Measurements from ENCODE around the gene OLIG3. TPM values are rescaled to one million over a fixed set of nuclear protein-coding genes. Genes with fewer than 3 reads are reported as not detected.

OLIG3 gene
- polyA plus RNA-seq, 1 of the 3 experiments (the other 2 are of a cell fraction): not detected

GRCh38 chr6:137487869-137488149, 6.4 kb downstream of the OLIG3 start:
- Histone ChIP-seq H3K79me2 (ENCODE audit: insufficient read depth) (no peaks in the 10 kb centered on the region), H3K36me3 (replicated peaks in 1 of 2; ENCODE audit: control insufficient read depth in 1 of 2, insufficient read depth in 2 of 2, low read length in 1 of 2) (no peaks in the 10 kb centered on the region), H3K9ac (no peak overlapping the region), H4K20me1 (ENCODE audit: insufficient read depth) (no peaks in the 10 kb centered on the region), H3K27ac (ENCODE audit: low read depth in 2 of 2, low read length in 1 of 2) (no peak overlapping the region), H3K9me2 (no peaks in the 10 kb centered on the region), H2AFZ (ENCODE audit: low read depth) (no peak overlapping the region), H3K9me3 (no peaks in the 10 kb centered on the region), H3K27me3 (ENCODE audit: insufficient read depth) (peaks cover 38% of the 10 kb centered on the region; the same call in 1 of the 2 replicates), H3K4me3 (ENCODE audit: low read depth in 2 of 2, low read length in 1 of 2) (no peak overlapping the region), H3K4me2 (no peak overlapping the region), H3K4me1 (ENCODE audit: control insufficient read depth in 1 of 2, insufficient read depth in 2 of 2, low read depth in 1 of 2, low read length in 1 of 2) (no peaks in the 10 kb centered on the region; a peak in 1 of 4 replicates), H3F3A (replicated peaks; ENCODE audit: insufficient read depth) (no peaks in the 10 kb centered on the region)
- peak; percentile 27 for DNase-seq
- TF ChIP-seq CHD2 (IDR thresholded peaks at IDR 0.05; ENCODE audit: low read length, partially characterized antibody): no peak
- no peak for TF ChIP-seq MXI1 (IDR thresholded peaks at IDR 0.05; ENCODE audit: low read depth, low read length)
- TF ChIP-seq, protein P1, sequence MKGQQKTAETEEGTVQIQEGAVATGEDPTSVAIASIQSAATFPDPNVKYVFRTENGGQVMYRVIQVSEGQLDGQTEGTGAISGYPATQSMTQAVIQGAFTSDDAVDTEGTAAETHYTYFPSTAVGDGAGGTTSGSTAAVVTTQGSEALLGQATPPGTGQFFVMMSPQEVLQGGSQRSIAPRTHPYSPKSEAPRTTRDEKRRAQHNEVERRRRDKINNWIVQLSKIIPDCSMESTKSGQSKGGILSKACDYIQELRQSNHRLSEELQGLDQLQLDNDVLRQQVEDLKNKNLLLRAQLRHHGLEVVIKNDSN (IDR thresholded peaks at IDR 0.05; ENCODE audit: borderline replicate concordance, low read depth): no peak
- TF ChIP-seq MAX (IDR thresholded peaks at IDR 0.05; ENCODE audit: low read depth): no peak
- no peak for TF ChIP-seq NFIC (IDR thresholded peaks at IDR 0.05; ENCODE audit: borderline replicate concordance)
- TF ChIP-seq NRF1 (IDR thresholded peaks at IDR 0.05; ENCODE audit: low read depth, low read length): no peak
- no peak for TF ChIP-seq TEAD4 (IDR thresholded peaks at IDR 0.05; ENCODE audit: borderline replicate concordance, insufficient read depth)
- ChIA-PET POLR2A (no interaction called here), CTCF (no interaction called here)
- 11% methylated on average over 8 of the region's 11 CpGs for WGBS (ENCODE audit: low lambda C conversion rate)

DNA sequence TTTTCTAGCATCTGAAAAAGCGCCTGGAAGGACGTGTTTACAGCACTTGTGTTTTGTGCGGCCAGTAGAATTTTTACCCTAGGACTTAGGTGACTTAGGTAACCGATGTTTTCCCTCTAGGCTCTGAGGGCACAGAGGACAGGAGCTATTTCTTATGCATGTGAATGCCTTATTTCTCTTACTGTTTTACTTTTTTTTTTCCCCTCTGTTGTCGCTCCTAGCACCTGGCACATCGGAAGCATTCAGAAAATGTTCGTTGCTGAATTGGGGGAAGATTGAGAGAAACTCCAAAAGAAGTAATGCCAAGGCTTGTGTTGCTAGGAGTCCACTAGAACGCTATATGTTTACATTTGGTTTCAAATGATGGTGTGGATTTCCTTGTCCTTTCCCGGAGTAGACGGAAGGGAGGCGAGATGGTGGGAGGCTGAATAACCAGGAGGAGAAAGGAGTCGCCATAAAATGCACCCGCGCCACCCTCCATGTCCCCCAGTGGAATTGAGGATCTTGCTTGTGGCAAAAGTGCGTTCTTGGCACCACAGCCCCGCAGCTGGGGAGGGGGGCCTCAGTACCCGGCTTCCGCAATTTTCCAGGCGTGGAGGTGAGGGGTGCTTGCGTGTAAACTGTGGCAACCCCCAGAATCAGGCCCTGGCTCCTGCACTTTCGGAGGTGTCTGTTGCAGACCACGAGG, 6.9 kb downstream of the OLIG3 start:
- Histone ChIP-seq H4K20me1 (ENCODE audit: insufficient read depth) (no peaks in the 10 kb centered on the region), H3K9me3 (no peaks in the 10 kb centered on the region), H3K27me3 (ENCODE audit: insufficient read depth) (peaks cover 34% of the 10 kb centered on the region; the same call in 1 of the 2 replicates), H3F3A (replicated peaks; ENCODE audit: insufficient read depth) (no peaks in the 10 kb centered on the region), H3K4me2 (no peak overlapping the region), H3K79me2 (ENCODE audit: insufficient read depth) (no peaks in the 10 kb centered on the region), H2AFZ (ENCODE audit: low read depth) (no peak overlapping the region), H3K9me2 (no peaks in the 10 kb centered on the region), H3K27ac (ENCODE audit: low read depth in 2 of 2, low read length in 1 of 2) (no peak overlapping the region), H3K36me3 (replicated peaks in 1 of 2; ENCODE audit: control insufficient read depth in 1 of 2, insufficient read depth in 2 of 2, low read length in 1 of 2) (no peaks in the 10 kb centered on the region), H3K4me1 (ENCODE audit: control insufficient read depth in 1 of 2, insufficient read depth in 2 of 2, low read depth in 1 of 2, low read length in 1 of 2) (no peaks in the 10 kb centered on the region; a peak in 1 of 4 replicates), H3K4me3 (ENCODE audit: low read depth in 2 of 2, low read length in 1 of 2) (no peak overlapping the region), H3K9ac (no peak overlapping the region)
- ChIA-PET CTCF (no interaction called here), POLR2A (no interaction called here)
- DNase-seq: peak; percentile 13
- TF ChIP-seq RCOR1 (IDR thresholded peaks at IDR 0.05; ENCODE audit: low read length): no peak
- TF ChIP-seq JUND (IDR thresholded peaks at IDR 0.05): no peak
- TF ChIP-seq NFIC (IDR thresholded peaks at IDR 0.05; ENCODE audit: borderline replicate concordance): no peak
- TF ChIP-seq, protein P2, sequence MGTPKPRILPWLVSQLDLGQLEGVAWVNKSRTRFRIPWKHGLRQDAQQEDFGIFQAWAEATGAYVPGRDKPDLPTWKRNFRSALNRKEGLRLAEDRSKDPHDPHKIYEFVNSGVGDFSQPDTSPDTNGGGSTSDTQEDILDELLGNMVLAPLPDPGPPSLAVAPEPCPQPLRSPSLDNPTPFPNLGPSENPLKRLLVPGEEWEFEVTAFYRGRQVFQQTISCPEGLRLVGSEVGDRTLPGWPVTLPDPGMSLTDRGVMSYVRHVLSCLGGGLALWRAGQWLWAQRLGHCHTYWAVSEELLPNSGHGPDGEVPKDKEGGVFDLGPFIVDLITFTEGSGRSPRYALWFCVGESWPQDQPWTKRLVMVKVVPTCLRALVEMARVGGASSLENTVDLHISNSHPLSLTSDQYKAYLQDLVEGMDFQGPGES (IDR thresholded peaks at IDR 0.05; ENCODE audit: low read depth, low read length): no peak
- TF ChIP-seq EP300 (IDR thresholded peaks at IDR 0.05; ENCODE audit: borderline replicate concordance in 1 of 2, low read depth in 1 of 2, low read length in 1 of 2): no peak
- 12% methylated on average over 15 of the region's 22 CpGs for WGBS (ENCODE audit: low lambda C conversion rate)
